Stomach (tissue), 9 donors: ENCODE results near the gene ACTL8. TPM values are rescaled to one million over a fixed set of nuclear protein-coding genes. Genes with fewer than 3 reads are reported as not detected.

ENCODE experiments used
- DNase-seq, 2 donors: peaks; one replicate each; pipeline versions ENCODE4 v3.0.0 to v3.0.0-alpha.2; 2013 to 2019
- H3K27ac ChIP-seq, 5 donors: fragments of 200-600 bp in 4 of 5; sonication (generic) in 4 of 5; one replicate each; pipeline ENCODE4 v1.5.1; 2013 to 2019; ENCODE audit warnings: mild to moderate bottlenecking in 1 of 5, moderate library complexity in 1 of 5
- H3K27me3 ChIP-seq, 3 donors: fragments of 200-600 bp; sonication (generic); one replicate each; pipeline ENCODE4 v1.5.1; 2017 to 2019; ENCODE audit warnings: mixed run types in 1 of 3
- H3K36me3 ChIP-seq, 4 donors: fragments of 200-600 bp; sonication (generic); 1 replicate in 3 of 4; 2 replicates in 1 of 4; pipeline ENCODE4 v1.5.1; 2016 to 2019
- H3K4me1 ChIP-seq, 4 donors: fragments of 200-600 bp; sonication (generic); one replicate each; pipeline ENCODE4 v1.5.1; 2016 to 2019
- H3K4me3 ChIP-seq, 4 donors: fragments of 200-600 bp; sonication (generic) in 3 of 4; one replicate each; pipeline ENCODE4 v1.5.1; 2016 to 2019; ENCODE audit warnings: mild to moderate bottlenecking in 1 of 4
- H3K9me3 ChIP-seq, 4 donors: fragments of 200-600 bp; sonication (generic); one replicate each; pipeline ENCODE4 v1.5.1; 2016 to 2019
- CTCF ChIP-seq, 7 experiments: fragments of 450-650 bp in 4 of 7; fragments of 200-600 bp in 3 of 7; sonication (generic) in 3 of 7; IDR thresholded peaks; one replicate each; pipeline ENCODE4 v1.5.1; 2016 to 2019; ENCODE audit warnings: antibody characterized with exemption in 7 of 7, control low read depth in 2 of 7, mild to moderate bottlenecking in 1 of 7
- EP300 ChIP-seq: sonication (generic); formaldehyde crosslinking; IDR thresholded peaks from one replicate; pipeline ENCODE4 v1.6.1; 2017; ENCODE audit warnings: antibody characterized with exemption
- POLR2A ChIP-seq, 4 donors: fragments of 450-650 bp; IDR thresholded peaks; one replicate each; pipeline ENCODE4 v1.6.1; 2016; ENCODE audit warnings: antibody characterized with exemption in 4 of 4, control low read depth in 2 of 4, mild to moderate bottlenecking in 1 of 4, moderate library complexity in 1 of 4
- POLR2AphosphoS5 ChIP-seq, 3 donors: sonication (generic); formaldehyde crosslinking; IDR thresholded peaks; one replicate each; pipeline ENCODE4 v1.6.1; 2016; ENCODE audit warnings: antibody characterized with exemption in 3 of 3
- WGBS, 5 donors: extraction: QIAGEN DNeasy Blood & Tissue Kit in 3 of 5; methylation state at CpG; one replicate each; pipeline versions ENCODE4 v1.1.5 to v1.1.7; 2013 to 2018; 5-methylcytosine and 5-hydroxymethylcytosine counted together
- intact Hi-C: fragments of 100-400 bp; cut with DNase I; formaldehyde crosslinking; loops from one replicate; pipeline ENCODE4 v1.15.1; 2023; ENCODE audit warnings: low total_unique reads
- polyA plus RNA-seq, 3 donors: library from polyadenylated mRNA; stranded (reverse); fragments of 200-250 nt; gene quantifications; one replicate each; pipeline ENCODE4 v1.2.3, GENCODE V29; 2013
- total RNA-seq, 5 donors: library from RNA; depleted of rRNA; stranded (reverse); fragments of >200 nt; gene quantifications; one replicate each; pipeline versions ENCODE4 v1.1.0 to v1.2.3, GENCODE V29; 2014 to 2016
- donor health status: healthy with polysubstance abuse.
- donor health status: Bipolar disorder and iron deficiency.
- donor health status: healthy.

Gene ACTL8
- total and polyA plus RNA-seq, 8 donors: not detected

DNA sequence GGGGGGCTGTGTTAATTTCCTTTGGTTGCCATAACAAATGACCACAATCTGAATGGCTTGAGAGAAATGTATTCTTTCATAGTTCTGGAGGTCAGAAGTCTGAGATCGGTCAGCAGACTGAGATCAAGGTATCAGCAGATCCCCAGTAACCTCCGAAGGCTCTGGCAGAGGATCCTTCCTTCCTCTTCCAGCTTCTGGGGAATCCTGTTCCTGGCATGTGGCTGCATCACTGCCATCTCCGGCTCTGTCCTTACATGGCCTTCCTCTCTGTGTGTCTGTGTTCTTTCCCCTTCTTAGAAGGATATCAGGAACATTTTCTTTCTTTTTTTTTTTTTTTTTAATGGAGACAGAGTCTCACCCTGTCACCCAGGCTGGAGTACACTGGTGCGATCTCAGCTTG is 25.8 kb downstream of the ACTL8 start:
- intact Hi-C loops: no loop called here
- Histone ChIP-seq H3K4me3 (no peak overlapping the region), H3K9me3 (no peaks in the 10 kb centered on the region), H3K27ac (no peak overlapping the region), H3K36me3 (no peaks in the 10 kb centered on the region), H3K27me3 (peaks cover 0 to 21% (median 2%) of the 10 kb centered on the region in 3 donors), H3K4me1 (no peaks in the 10 kb centered on the region)
- no peak for DNase-seq
- WGBS, 5 donors: 65 to 86% (median 80%) methylated on average over 4 of the region's 4 CpGs
- TF ChIP-seq POLR2AphosphoS5 (IDR thresholded peaks at IDR 0.05): no peak
- no peak for TF ChIP-seq POLR2A (IDR thresholded peaks at IDR 0.05)
- no peak for TF ChIP-seq CTCF (IDR thresholded peaks at IDR 0.05)
- TF ChIP-seq EP300: no peak

DNA sequence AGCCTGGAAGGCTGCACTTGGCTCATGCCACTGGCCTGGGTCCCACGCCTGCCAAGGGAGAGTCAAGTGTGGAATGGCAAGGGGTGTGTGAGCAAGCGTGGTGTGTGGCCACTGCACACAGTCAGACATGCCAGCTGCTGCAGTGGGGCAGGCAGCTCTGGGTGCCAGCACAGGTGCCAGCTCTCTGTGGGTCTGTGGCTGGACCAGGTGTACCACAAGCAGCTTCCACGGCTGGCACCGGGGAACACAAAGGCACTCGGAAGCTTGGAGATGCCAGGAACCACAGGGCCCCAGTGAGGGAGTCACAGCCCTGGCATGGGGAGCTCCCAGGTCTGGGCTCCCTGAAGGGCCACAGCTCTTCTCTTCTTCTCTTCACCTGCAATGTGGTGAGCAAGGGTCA is 34.8 kb downstream of the ACTL8 start:
- Histone ChIP-seq H3K4me1 (no peaks in the 10 kb centered on the region), H3K27me3 (peaks cover 0 to 45% (median 1%) of the 10 kb centered on the region in 3 donors), H3K9me3 (no peaks in the 10 kb centered on the region), H3K27ac (no peak overlapping the region), H3K36me3 (no peaks in the 10 kb centered on the region), H3K4me3 (no peak overlapping the region)
- TF ChIP-seq CTCF (IDR thresholded peaks at IDR 0.05) (no peak), EP300 (no peak), POLR2A (IDR thresholded peaks at IDR 0.05) (no peak), POLR2AphosphoS5 (IDR thresholded peaks at IDR 0.05) (no peak)
- intact Hi-C loops: no loop called here
- no peak for DNase-seq
- WGBS, 5 donors: 75 to 96% (median 89%) methylated on average over 5 of the region's 5 CpGs

DNA sequence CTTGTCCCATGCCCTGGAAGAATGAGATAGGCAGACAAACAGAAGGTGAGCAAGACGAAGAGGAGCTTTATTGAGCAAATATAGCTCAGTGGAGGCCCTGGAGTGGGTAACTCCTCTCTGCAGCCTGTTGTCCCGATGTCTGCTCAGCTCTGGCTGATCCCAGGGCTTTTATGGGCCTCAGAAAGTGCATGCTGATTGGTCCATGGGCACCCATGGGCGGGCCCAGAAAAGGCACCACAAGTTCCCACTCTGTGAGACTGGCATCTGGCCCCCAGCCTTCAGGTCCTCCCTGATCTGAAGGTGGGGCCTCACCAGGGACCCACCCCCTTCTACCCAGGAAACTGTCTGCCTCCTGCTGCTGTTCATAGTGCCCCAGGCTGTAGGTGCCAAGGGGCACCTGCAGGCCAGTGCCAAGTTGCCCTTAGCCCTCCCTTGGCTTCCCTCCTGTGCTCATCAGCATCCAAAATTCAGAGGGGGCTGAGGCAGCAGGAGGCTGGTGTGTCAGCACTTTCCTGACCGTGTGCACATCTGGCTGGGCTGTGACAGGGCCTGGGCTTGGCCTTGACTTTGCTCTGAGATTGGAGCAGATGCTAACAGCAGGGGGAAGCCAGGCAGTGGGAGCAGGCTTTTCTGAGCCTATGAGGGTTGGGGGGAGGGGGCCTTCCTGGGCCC is 35.4 kb downstream of the ACTL8 start:
- Histone ChIP-seq H3K4me3 (no peak overlapping the region), H3K27me3 (peaks cover 0 to 45% (median 5%) of the 10 kb centered on the region in 3 donors), H3K9me3 (no peaks in the 10 kb centered on the region), H3K36me3 (no peaks in the 10 kb centered on the region), H3K27ac (no peak overlapping the region), H3K4me1 (no peaks in the 10 kb centered on the region)
- no peak for DNase-seq
- intact Hi-C loops: no loop called here
- 58 to 73% (median 61%) methylated on average over 2 to 4 of the region's 4 CpGs for WGBS, 5 donors
- TF ChIP-seq CTCF (IDR thresholded peaks at IDR 0.05) (no peak), POLR2A (IDR thresholded peaks at IDR 0.05) (no peak), EP300 (no peak), POLR2AphosphoS5 (IDR thresholded peaks at IDR 0.05) (no peak)

DNA sequence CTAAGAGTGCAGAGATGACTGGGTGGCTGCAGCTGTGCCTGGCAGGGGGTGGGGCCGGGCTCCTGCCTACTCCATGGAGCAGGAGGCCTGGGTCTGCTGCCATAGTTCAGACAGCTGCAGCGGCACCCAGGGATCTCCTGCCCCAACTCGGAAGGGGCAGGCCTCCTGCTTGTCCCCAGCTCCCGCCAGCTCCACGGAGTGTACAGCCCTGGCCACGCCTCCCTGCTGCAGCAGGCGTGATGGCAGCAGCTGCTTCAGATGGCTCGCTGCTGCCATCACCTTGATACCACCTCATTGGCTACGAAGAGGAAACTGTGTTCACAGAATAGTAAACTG is 35.9 kb downstream of the ACTL8 start:
- 53 to 76% (median 60%) methylated on average over 6 to 9 of the region's 9 CpGs for WGBS, 5 donors
- H3K9me3 ChIP-seq: no peaks in the 10 kb centered on the region
- no peak for DNase-seq
- H3K27me3 ChIP-seq: peaks cover 0 to 48% (median 5%) of the 10 kb centered on the region in 3 donors
- H3K36me3 ChIP-seq: no peaks in the 10 kb centered on the region
- H3K27ac ChIP-seq: no peak overlapping the region
- no peaks in the 10 kb centered on the region for H3K4me1 ChIP-seq
- H3K4me3 ChIP-seq: no peak overlapping the region
- intact Hi-C loops: no loop called here
- no peak for TF ChIP-seq CTCF (IDR thresholded peaks at IDR 0.05)
- no peak for TF ChIP-seq POLR2A (IDR thresholded peaks at IDR 0.05)
- no peak for TF ChIP-seq EP300
- TF ChIP-seq POLR2AphosphoS5 (IDR thresholded peaks at IDR 0.05): no peak
